Measurements from ENCODE around the gene PROK2.

The PROK2 gene

DNA sequence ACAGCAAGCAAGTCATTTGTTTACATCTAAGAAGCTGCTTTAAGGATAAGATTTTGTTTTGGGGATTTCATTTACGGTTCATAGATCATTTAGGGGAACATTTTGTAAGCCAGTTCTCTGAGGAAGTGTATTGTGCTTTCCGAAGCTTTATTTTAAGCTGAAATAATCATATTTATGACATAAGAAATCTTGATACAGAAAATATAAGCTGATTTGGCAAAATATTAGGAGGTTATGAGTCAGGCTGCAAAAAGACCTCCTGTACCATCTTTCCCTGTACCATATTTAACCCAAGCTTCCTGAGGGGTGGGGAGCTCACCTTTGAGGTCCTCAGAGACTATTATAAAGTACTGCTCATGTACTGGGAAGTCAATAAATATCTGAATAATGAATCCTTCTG, 51.6 kb downstream of the PROK2 start:
- no peak for DNase-seq (ENCODE audit: low read depth in 2 of 2)
- H3K4me3 ChIP-seq (replicated peaks in 1 of 2; ENCODE audit: low read depth in 2 of 2, low read length in 2 of 2): no peak overlapping the region
- TF ChIP-seq, protein P1, sequence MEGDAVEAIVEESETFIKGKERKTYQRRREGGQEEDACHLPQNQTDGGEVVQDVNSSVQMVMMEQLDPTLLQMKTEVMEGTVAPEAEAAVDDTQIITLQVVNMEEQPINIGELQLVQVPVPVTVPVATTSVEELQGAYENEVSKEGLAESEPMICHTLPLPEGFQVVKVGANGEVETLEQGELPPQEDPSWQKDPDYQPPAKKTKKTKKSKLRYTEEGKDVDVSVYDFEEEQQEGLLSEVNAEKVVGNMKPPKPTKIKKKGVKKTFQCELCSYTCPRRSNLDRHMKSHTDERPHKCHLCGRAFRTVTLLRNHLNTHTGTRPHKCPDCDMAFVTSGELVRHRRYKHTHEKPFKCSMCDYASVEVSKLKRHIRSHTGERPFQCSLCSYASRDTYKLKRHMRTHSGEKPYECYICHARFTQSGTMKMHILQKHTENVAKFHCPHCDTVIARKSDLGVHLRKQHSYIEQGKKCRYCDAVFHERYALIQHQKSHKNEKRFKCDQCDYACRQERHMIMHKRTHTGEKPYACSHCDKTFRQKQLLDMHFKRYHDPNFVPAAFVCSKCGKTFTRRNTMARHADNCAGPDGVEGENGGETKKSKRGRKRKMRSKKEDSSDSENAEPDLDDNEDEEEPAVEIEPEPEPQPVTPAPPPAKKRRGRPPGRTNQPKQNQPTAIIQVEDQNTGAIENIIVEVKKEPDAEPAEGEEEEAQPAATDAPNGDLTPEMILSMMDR (IDR thresholded peaks at IDR 0.05; ENCODE audit: low read depth, low read length): no peak

GRCh38 chr3:71732637-71733036, 52.3 kb downstream of the PROK2 start:
- TF ChIP-seq, protein P1 (IDR thresholded peaks at IDR 0.05; ENCODE audit: low read depth, low read length): no peak
- DNase-seq (ENCODE audit: low read depth in 2 of 2): no peak
- no peak overlapping the region for H3K4me3 ChIP-seq (replicated peaks in 1 of 2; ENCODE audit: low read depth in 2 of 2, low read length in 2 of 2)

DNA sequence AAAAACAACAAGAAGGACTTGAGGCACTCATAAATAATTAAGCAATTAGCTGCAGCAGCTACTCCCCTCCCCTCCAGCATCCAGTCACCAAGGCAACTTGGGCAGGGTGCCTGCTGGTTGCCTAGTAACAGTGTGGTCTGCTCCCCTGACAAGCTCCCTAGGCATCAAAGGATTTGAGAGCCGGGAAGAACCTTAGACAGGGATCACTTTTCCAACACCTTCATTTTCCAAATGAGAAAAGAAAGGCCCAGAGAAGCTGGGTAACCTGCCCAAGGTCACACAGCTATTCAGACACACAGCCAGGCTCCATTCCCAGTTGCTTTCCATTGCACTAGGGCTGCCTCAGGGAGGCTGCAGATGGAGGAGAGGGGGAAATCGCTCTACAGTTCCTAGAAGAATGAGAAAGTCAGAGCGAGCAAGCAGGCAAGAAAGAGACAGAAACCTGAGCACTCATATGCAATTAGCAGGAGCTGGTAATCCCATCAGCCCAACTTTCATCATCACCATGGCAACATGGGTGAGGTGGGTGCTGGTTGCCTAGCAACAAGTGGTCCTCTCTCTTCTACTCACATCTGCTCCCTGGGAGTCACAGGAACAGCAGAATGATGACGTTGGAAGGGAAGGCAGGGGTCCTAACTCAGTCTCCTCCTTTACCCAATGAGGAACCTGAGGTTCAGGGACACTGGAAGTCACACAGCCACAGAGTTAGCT, 56.2 kb downstream of the PROK2 start:
- TF ChIP-seq, protein P1 (IDR thresholded peaks at IDR 0.05; ENCODE audit: low read depth, low read length): no peak
- no peak for DNase-seq (ENCODE audit: low read depth in 2 of 2)
- H3K4me3 ChIP-seq (replicated peaks in 1 of 2; ENCODE audit: low read depth in 2 of 2, low read length in 2 of 2): no peak overlapping the region

DNA sequence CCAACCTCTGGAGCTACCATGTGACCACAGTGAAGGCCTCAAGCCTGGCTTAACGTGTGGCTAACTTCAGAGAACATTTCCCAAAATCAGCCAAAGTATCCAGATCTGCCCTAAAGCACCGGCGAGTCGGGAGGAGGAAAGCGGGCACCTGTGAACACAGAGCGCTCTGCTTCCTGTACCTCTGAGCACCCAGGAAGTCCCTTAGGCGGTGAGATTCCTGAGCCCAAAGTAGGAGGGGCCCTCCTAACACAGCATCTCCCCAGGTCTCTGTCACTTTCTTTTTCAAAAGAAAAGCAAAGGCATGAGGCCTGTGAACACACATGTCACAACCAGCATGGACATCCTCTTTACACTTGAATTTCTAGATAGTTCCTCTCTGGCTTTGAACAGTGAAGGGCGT, 58.8 kb downstream of the PROK2 start:
- DNase-seq (ENCODE audit: low read depth in 2 of 2): no peak
- no peak overlapping the region for H3K4me3 ChIP-seq (replicated peaks in 1 of 2; ENCODE audit: low read depth in 2 of 2, low read length in 2 of 2)
- TF ChIP-seq, protein P1 (IDR thresholded peaks at IDR 0.05; ENCODE audit: low read depth, low read length): no peak

- DNase-seq (ENCODE audit: low read depth in 2 of 2): peak in 1 of 2 donors; percentile 22
- H3K4me3 ChIP-seq (replicated peaks in 1 of 2; ENCODE audit: low read depth in 2 of 2, low read length in 2 of 2): peak within 1 kb of the TSS; percentile 68 to 69
- TF ChIP-seq, protein P1 (IDR thresholded peaks at IDR 0.05; ENCODE audit: low read depth, low read length): no peak
These were observed 59.5 kb downstream of the PROK2 start, which contains the start of gene EIF4E3 for GRCh38 chr3:71725271-71725991. Gene EIF4E3, minus strand, starts transcription at chr3:71725402. Its CDS starts 35 bp downstream, at chr3:71725367.

- DNase-seq (ENCODE audit: low read depth in 2 of 2): no peak
- TF ChIP-seq, protein P1 (IDR thresholded peaks at IDR 0.05; ENCODE audit: low read depth, low read length): no peak
- peak overlapping the region; percentile 68 to 69 for H3K4me3 ChIP-seq (replicated peaks in 1 of 2; ENCODE audit: low read depth in 2 of 2, low read length in 2 of 2)
These were observed 60.2 kb downstream of the PROK2 start for GRCh38 chr3:71724584-71725270.
